IgD-negative memory B cell (primary cell): ENCODE results near the gene PPIL3. TPM values are rescaled to one million over a fixed set of nuclear protein-coding genes. Genes with fewer than 3 reads are reported as not detected.

Source experiments
- H3K27ac Mint-ChIP-seq, 3 donors: one replicate each; pipeline ENCODE4 v1.8.0; 2020 to 2022; ENCODE audit warnings: mild to moderate bottlenecking in 3 of 3, mixed read lengths in 3 of 3, moderate library complexity in 1 of 3
- H3K27me3 Mint-ChIP-seq: one replicate; pipeline ENCODE4 v1.8.0; 2021; ENCODE audit warnings: mixed read lengths
- H3K36me3 Mint-ChIP-seq: one replicate; pipeline ENCODE4 v1.8.0; 2020; ENCODE audit warnings: mild to moderate bottlenecking, mixed read lengths
- H3K4me1 Mint-ChIP-seq, 3 donors: one replicate each; pipeline ENCODE4 v1.8.0; 2020 to 2022; ENCODE audit warnings: mixed read lengths in 3 of 3, mild to moderate bottlenecking in 1 of 3
- H3K4me3 Mint-ChIP-seq, 4 donors: one replicate each; pipeline ENCODE4 v1.8.0; 2020 to 2022; ENCODE audit warnings: mild to moderate bottlenecking in 4 of 4, mixed read lengths in 4 of 4, moderate library complexity in 3 of 4
- H3K9me3 Mint-ChIP-seq, 3 donors: one replicate each; pipeline ENCODE4 v1.8.0; 2020 to 2021; ENCODE audit warnings: mixed read lengths in 3 of 3, mild to moderate bottlenecking in 1 of 3
- polyA plus RNA-seq: library from polyadenylated mRNA; unstranded; fragments of 300-500 nt; fragmentation: Illumina TruSeq; gene quantifications from one replicate; pipeline ENCODE4 v1.2.3, GENCODE V29; 2021

PPIL3 gene
- polyA plus RNA-seq, 1 donor from 2014 or later, result 33.1 TPM

- no peaks in the 10 kb centered on the region for H3K9me3 Mint-ChIP-seq
- peaks cover 2% of the 10 kb centered on the region for H3K36me3 Mint-ChIP-seq
- H3K4me1 Mint-ChIP-seq, result peaks cover 0 to 4% (median 2%) of the 10 kb centered on the region in 3 donors
- H3K27ac Mint-ChIP-seq, result no peak overlapping the region
- H3K27me3 Mint-ChIP-seq, result no peaks in the 10 kb centered on the region
- no peak overlapping the region for H3K4me3 Mint-ChIP-seq
Measured at GRCh38 chr2:200871151-200871550, 17.7 kb downstream of the PPIL3 start.

GRCh38 chr2:200869014-200869413 lies 19.9 kb downstream of the PPIL3 start:
- H3K4me1 Mint-ChIP-seq, result peaks cover 4 to 11% (median 5%) of the 10 kb centered on the region in 3 donors

GRCh38 chr2:200864176-200865034 lies 24.5 kb downstream of the PPIL3 start, which contains the start of gene CLK1:
CLK1 (minus strand) TSS chr2:200864658; CDS start chr2:200861862, 2,796 bp downstream.
- H3K36me3 Mint-ChIP-seq, result peaks cover 10% of the 10 kb centered on the region
- H3K4me1 Mint-ChIP-seq, result peaks cover 27 to 34% (median 33%) of the 10 kb centered on the region in 3 donors
- H3K27ac Mint-ChIP-seq, result peak within 1 kb of the TSS; percentile 85 to 100 (median 98)
- H3K4me3 Mint-ChIP-seq, result peak within 1 kb of the TSS; percentile 91 to 100 (median 98)
- no peaks in the 10 kb centered on the region for H3K27me3 Mint-ChIP-seq
- no peaks in the 10 kb centered on the region for H3K9me3 Mint-ChIP-seq

More at GRCh38 chr2:200869014-200869413, 19.9 kb downstream of the PPIL3 start:
- H3K9me3 Mint-ChIP-seq, result no peaks in the 10 kb centered on the region
- H3K4me3 Mint-ChIP-seq, result peak overlapping the region in 1 of 4 donors; percentile 29
- H3K27ac Mint-ChIP-seq, result peak overlapping the region in 1 of 3 donors; percentile 68
- peaks cover 2% of the 10 kb centered on the region for H3K36me3 Mint-ChIP-seq
- H3K27me3 Mint-ChIP-seq, result no peaks in the 10 kb centered on the region

GRCh38 chr2:200863782-200864175 lies 25.1 kb downstream of the PPIL3 start:
- H3K4me1 Mint-ChIP-seq, result peaks cover 32 to 38% (median 36%) of the 10 kb centered on the region in 3 donors
- peak overlapping the region; percentile 85 to 100 (median 98) for H3K27ac Mint-ChIP-seq
- H3K36me3 Mint-ChIP-seq, result peaks cover 14% of the 10 kb centered on the region
- H3K4me3 Mint-ChIP-seq, result peak overlapping the region; percentile 91 to 100 (median 98)
- H3K9me3 Mint-ChIP-seq, result no peaks in the 10 kb centered on the region
- no peaks in the 10 kb centered on the region for H3K27me3 Mint-ChIP-seq

- peaks cover 36 to 40% (median 36%) of the 10 kb centered on the region in 3 donors for H3K4me1 Mint-ChIP-seq
- peak overlapping the region; percentile 85 to 100 (median 98) for H3K27ac Mint-ChIP-seq
- no peaks in the 10 kb centered on the region for H3K27me3 Mint-ChIP-seq
- peak overlapping the region; percentile 91 to 100 (median 98) for H3K4me3 Mint-ChIP-seq
- H3K9me3 Mint-ChIP-seq, result no peaks in the 10 kb centered on the region
- H3K36me3 Mint-ChIP-seq, result peaks cover 17% of the 10 kb centered on the region
Measured at GRCh38 chr2:200862532-200863000, 26.3 kb downstream of the PPIL3 start.

GRCh38 chr2:200861617-200862155 lies 27.2 kb downstream of the PPIL3 start:
- Mint-ChIP-seq H3K27me3 (no peaks in the 10 kb centered on the region), H3K27ac (peak overlapping the region; percentile 85 to 100 (median 98)), H3K36me3 (peaks cover 17% of the 10 kb centered on the region), H3K4me3 (peak overlapping the region; percentile 91 to 100 (median 98)), H3K4me1 (peaks cover 36 to 38% (median 36%) of the 10 kb centered on the region in 3 donors), H3K9me3 (no peaks in the 10 kb centered on the region)

- Mint-ChIP-seq H3K36me3 (peaks cover 21% of the 10 kb centered on the region), H3K27ac (peak overlapping the region; percentile 0 to 80 (median 27)), H3K9me3 (no peaks in the 10 kb centered on the region), H3K4me3 (peak overlapping the region; percentile 34 to 92 (median 55)), H3K4me1 (peaks cover 36 to 41% (median 36%) of the 10 kb centered on the region in 3 donors), H3K27me3 (no peaks in the 10 kb centered on the region)
Measured at GRCh38 chr2:200860092-200860795, 28.6 kb downstream of the PPIL3 start.

- H3K36me3 Mint-ChIP-seq, result peaks cover 22% of the 10 kb centered on the region
- H3K4me1 Mint-ChIP-seq, result peaks cover 19 to 32% (median 28%) of the 10 kb centered on the region in 3 donors
- H3K27me3 Mint-ChIP-seq, result no peaks in the 10 kb centered on the region
- peak overlapping the region in 2 of 3 donors; percentile 43 to 59 for H3K27ac Mint-ChIP-seq
- no peaks in the 10 kb centered on the region for H3K9me3 Mint-ChIP-seq
- peak overlapping the region in 2 of 4 donors; percentile 35 to 43 for H3K4me3 Mint-ChIP-seq
Measured at GRCh38 chr2:200856806-200857205, 32.1 kb downstream of the PPIL3 start.

GRCh38 chr2:200852605-200853004 lies 36.3 kb downstream of the PPIL3 start:
- peaks cover 9% of the 10 kb centered on the region for H3K36me3 Mint-ChIP-seq

GRCh38 chr2:200851398-200852248 lies 37.3 kb downstream of the PPIL3 start:
- Mint-ChIP-seq H3K9me3 (no peaks in the 10 kb centered on the region), H3K27me3 (no peaks in the 10 kb centered on the region), H3K36me3 (peaks cover 9% of the 10 kb centered on the region), H3K27ac (peak overlapping the region in 2 of 3 donors; percentile 76 to 83), H3K4me3 (no peak overlapping the region), H3K4me1 (peaks cover 0 to 4% (median 3%) of the 10 kb centered on the region in 3 donors)

More at GRCh38 chr2:200852605-200853004, 36.3 kb downstream of the PPIL3 start:
- Mint-ChIP-seq H3K4me1 (peaks cover 0 to 4% (median 3%) of the 10 kb centered on the region in 3 donors), H3K9me3 (no peaks in the 10 kb centered on the region), H3K27ac (peak overlapping the region; percentile 39 to 76 (median 65)), H3K4me3 (no peak overlapping the region), H3K27me3 (no peaks in the 10 kb centered on the region)

GRCh38 chr2:200850512-200851256 lies 38.2 kb downstream of the PPIL3 start:
- H3K27ac Mint-ChIP-seq, result peak overlapping the region; percentile 14 to 83 (median 60)
- H3K4me1 Mint-ChIP-seq, result peaks cover 0 to 3% (median 1%) of the 10 kb centered on the region in 3 donors
- H3K36me3 Mint-ChIP-seq, result peaks cover 5% of the 10 kb centered on the region
- H3K4me3 Mint-ChIP-seq, result no peak overlapping the region
- H3K9me3 Mint-ChIP-seq, result no peaks in the 10 kb centered on the region
- H3K27me3 Mint-ChIP-seq, result no peaks in the 10 kb centered on the region

- H3K4me3 Mint-ChIP-seq, result no peak overlapping the region
- peak overlapping the region in 2 of 3 donors; percentile 75 to 87 for H3K27ac Mint-ChIP-seq
- peaks cover 2% of the 10 kb centered on the region for H3K36me3 Mint-ChIP-seq
- no peaks in the 10 kb centered on the region for H3K27me3 Mint-ChIP-seq
- H3K4me1 Mint-ChIP-seq, result peaks cover 0 to 3% (median 0%) of the 10 kb centered on the region in 3 donors
- no peaks in the 10 kb centered on the region for H3K9me3 Mint-ChIP-seq
Measured at GRCh38 chr2:200847939-200848338, 40.9 kb downstream of the PPIL3 start.

- Mint-ChIP-seq H3K27me3 (no peaks in the 10 kb centered on the region), H3K9me3 (no peaks in the 10 kb centered on the region), H3K4me1 (peaks cover 0 to 3% (median 0%) of the 10 kb centered on the region in 3 donors), H3K4me3 (no peak overlapping the region), H3K27ac (peak overlapping the region in 2 of 3 donors; percentile 40 to 87), H3K36me3 (peaks cover under 1% of the 10 kb centered on the region)
Measured at GRCh38 chr2:200847269-200847668, 41.6 kb downstream of the PPIL3 start.
